ENCODE results near the gene SDR39U1.

Gene SDR39U1

DNA sequence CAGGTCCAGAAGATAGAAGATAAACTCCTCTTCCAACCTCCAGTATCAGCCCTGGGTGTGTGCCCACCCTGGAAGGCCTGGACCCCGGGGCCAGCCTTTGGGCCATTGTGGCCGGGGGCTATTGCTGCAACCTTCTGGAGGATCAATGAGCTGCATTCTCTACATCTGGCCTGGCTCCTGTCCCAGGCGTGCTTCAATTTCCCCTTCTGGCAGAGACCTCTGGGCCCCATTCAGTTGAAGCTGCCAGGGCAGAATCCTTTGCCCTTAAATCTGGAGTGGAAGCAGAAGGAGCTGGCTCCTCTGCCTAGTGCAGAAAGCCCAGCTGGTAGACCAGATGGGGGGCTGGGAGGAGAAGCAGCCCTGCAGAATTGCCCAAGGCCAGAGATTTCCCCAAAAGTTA, 33.8 kb downstream of the SDR39U1 start:
- DNase-seq, result no peak

DNA sequence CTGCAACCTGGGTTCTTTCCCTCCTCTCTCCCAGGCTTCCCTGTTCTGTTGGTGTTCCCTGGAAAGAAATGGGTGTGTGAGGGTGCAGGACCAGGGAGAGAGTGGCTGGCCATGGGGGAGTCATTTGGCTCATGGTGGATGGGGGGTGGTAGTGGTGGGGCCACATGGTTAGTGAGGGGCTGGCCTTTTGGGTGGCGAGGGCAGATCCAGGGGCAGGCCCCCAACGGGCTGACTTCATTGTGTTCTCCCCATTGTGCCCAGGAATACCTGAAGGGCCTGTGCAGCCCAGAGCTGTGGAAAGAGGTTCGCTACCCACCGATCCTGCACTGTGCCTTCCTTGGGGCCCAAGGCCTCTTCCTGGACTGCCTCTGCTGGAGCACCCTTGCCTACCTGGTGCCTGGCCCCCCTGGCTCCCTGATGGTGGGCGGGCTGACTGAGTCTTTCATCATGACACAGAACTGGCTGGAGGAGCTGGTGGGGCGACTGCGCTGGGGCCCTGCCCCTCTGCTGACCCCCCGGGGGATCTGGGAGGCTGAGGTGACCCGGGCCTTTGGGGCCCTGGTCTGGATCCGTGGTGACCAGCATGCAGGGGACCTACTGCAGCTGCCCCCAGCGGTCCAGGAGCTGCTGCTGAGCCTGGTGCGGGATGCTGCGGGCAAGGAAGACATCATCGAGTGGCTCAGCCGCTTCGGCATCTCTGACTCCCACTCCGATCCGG, 34.8 kb downstream of the SDR39U1 start:
- DNase-seq, result no peak

DNA sequence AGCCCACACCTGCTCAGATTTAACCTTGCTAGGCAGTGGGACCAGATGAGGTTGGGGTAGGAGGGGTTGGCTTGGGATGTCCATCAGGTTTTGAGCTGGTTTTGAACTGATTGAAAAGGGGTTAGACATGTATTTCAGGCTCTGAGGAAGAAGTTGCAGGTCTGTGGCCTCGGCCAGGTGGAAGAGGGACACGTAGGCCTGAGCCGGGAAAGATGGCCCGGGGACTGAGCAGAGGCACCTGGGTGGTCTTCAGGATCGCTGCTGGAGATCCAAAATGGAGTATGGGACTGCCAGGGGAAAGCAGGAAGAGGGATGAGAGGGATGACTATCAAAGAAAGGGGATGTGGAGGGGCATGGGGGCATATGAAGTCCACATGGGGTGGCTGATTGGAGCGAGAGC, 36.2 kb downstream of the SDR39U1 start:
- no peak for DNase-seq

DNA sequence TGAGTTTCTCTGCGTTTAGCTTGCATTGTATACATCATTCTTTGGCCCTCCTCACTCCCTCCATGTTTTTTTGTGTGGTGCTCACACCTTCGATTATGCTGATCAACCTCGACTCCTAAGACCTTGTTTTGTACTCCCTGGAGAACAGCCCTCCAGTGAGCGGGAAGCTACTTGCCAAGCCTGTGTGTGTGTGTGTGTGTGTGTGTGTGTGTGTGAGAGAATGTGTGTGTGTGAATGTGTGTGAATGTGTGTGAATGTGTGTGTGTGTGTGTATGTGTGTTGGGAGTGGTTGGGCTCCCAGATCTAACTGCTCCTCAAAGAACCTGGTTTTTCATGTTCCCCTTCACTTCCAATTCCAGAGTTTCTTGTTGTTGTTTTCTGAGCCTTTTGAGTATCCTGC, 37.8 kb downstream of the SDR39U1 start:
- DNase-seq, result no peak

DNA sequence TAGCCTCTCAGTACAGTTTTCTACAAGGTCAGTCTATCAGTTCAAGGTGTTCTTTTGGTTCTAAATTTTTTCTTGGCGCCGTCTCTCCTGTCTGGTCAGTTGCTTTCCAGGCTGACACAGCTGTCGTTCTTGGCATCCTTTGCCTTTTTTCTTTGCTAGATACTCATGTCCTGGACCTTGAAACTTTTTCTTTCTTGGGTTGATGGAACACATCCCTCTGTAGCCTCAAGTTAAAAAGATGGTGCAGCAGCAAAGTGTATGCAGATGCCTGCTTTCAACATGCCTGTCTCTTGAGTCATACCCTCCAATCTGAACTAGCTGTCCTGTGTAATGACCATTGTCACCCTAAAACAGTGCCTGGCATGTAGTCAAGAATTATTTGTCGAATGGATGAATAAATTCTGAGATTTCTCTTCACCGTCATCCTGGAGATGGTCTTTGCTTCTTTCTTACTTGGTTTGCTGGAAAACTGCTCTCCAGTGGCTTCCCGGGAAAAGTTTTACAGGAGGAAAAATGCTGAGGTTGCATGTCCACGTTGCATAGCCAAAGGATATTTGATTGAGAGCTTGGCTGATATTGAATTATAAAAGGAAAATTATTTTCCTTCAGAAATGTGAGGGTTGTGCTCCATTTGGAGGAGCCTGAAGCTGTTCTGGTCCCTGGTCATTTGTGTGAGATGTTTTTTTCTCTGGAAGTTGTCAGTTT, 39.1 kb downstream of the SDR39U1 start:
- DNase-seq, result no peak

DNA sequence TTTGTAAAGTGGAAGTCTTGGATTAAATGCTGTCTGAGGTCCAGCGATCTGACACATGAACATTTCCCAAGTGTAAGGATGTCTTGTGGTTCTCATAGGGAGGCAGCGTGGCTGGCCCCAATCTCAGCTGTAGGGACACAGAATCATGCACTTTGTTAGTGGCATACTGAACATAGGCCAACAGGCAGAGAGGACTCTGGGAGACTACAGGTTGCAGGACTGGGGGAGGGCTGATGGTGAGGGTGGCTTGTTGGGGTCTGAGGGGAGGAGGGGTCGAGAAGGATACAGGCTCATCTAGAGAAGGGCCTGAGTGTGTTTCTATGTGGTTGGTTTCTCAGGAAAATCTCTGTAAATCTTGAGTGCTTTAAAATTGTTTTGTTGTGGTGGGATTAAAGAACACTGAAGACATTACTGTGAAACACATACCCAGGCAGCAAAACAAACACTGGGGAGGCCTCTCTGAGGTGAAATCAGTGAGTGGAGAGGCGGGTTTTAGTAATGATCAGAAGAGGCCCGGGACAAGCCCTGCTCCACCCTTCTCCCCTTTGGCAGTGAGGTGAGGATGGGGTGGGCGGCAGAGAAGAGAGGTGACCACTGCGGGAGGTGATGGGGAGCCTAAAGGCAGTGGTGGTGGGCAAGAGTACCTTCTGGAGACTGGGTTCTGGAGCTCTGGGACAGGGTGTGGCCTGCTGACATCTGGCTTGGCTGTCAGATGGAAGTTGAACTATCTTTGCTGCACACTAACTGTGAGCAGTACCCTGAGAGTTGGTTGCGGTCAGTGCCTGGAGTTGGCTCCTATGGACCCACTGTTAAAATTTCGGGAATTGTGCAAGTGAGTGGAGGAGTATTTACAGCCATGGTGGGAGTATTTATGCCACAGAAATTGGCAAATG, 40.5 kb downstream of the SDR39U1 start:
- DNase-seq, result no peak

DNA sequence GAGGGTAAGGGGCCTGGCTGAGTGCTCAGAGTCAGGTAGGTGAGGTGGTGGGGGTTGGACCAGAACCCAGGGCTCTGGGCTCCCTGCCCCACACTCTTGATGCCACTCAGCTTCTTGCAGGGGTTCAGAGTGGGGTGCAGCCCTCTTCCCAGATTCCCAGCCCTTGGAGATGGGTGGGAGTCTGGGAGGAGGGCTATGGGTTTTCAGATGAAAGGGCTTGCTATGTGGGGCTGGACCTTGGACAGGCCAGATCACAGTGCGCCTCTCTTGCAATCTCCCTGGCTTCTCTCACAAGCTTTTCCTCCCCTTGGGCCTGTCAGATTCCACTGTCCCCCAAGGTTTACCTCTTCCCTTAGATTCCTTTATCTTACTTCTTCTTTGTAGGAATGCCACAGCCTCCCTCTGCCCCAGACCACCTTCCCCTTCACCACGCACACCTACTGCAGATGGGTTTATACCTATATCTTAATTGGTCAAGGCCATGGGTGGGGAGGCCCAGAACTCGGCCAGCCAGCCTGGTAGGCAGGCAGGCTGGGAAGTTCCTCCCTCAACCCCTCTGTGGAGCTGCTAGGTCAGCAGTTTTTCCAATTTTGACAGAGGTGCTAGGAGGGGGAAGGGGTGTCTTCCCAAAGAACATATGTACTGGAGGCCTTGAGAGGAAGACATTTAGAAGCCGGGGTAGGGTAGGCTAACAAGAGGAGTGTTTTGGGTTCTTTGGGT, 42.4 kb downstream of the SDR39U1 start:
- no peak for DNase-seq

DNA sequence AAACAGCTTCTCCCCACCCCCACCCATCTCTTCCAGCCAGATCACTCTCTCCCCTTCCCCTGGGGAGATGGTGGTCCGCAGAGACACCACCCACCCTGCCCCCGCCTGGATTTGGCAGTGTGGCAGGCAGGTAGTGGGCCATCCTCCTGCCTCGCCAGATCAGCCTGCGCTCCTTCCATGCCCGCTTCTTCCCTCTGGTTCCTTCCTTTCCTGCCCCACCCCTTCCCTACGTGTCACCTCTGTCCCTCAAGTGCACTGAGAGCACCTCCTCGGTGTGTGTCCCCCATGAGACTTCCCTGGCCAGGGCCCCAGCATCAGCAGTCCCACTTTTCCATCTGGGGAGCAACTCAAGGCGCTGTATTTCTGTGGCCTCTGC, 43.1 kb downstream of the SDR39U1 start:
- DNase-seq, result no peak

DNA sequence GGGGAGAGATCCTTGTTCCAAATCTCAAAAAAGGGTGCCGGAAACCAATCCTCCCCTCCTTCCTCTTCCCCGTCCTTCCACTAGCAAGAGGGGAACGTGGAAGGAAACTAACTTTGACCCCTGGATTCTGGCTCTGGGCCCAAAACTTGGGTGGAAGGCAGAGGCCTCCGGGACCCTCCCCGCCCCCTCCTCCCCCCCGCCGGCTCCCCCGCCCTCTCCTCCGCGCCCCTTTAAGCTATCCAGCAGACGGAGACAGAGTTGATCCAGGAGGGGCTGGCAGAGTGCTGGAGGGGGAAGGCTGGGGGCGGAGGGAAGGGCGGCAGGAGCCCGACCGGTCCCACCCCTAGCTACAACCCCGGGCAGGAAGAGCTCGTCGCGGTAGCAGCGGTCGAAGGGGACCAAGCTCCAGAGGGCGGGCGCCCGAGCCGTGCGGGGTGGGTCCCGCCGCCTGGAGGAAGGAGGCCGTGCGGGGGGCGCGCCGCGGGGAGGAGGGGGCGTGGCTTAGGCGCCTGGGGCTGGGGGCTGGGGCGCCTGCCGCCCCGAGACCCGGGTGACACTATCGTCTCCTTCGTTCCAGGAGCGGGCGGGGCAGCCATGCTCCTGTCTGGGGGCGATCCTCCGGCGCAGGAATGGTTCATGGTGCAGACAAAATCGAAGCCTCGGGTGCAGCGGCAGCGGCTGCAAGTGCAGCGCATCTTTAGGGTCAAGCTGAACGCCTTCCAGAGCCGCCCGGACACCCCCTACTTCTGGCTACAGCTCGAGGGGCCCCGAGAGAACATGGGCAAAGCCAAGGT, 43.7 kb downstream of the SDR39U1 start, which contains the start of gene NYNRIN:
Gene NYNRIN (plus strand): TSS at position 351 of the 794 bp plus-strand sequence. CDS start 244 bp downstream, at position 595.
- DNase-seq, result no peak

DNA sequence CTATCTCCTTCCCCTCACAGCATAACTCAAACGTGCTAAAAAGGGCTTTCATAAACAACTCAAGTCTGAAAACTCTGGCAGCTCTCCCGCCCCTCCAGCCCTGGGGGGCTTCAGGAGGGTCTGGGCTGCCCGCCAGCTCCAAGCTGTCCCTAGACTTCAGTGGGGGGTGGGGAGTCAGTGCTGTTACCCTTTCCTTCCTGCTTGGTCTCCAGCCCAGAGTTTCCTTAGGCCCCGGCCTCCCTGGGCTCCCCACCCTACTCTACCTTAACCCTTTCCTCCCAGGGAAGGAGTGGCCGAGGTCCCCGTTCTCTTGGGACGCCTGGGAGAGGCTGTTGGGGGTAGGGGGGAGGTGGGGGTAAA, 44.3 kb downstream of the SDR39U1 start:
- DNase-seq, result no peak

DNA sequence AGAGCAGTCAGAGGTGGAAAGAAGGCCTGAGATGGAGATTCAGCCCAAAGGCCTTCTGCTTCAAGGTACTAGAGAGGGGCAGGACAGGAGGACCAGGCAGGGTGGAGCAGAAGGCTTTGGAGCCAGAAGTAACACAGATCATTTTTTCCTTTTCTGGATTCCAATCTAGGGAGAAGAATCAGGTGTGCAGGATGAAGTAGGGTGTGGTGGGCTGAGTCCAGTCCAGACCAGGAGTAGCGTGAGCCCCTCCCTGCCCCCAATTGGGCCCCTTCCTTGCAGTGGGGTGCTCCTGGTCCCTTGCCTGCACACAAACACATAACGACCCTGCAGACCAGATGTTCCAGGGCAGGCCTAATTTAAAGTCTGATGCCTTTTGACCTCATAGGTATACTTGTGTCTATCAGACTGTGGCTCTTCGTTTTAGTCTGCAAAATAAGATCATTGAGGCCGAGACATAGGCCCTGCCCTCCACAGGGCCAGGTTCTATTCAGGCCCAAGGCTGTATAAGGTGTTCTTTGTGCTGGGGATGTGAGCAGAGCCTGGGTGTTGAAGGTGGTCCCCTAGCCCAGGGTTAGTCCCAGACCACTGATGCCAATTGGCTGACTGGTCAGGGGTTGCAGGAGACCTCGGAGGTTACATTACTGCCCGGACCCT, 44.8 kb downstream of the SDR39U1 start:
- no peak for DNase-seq

DNA sequence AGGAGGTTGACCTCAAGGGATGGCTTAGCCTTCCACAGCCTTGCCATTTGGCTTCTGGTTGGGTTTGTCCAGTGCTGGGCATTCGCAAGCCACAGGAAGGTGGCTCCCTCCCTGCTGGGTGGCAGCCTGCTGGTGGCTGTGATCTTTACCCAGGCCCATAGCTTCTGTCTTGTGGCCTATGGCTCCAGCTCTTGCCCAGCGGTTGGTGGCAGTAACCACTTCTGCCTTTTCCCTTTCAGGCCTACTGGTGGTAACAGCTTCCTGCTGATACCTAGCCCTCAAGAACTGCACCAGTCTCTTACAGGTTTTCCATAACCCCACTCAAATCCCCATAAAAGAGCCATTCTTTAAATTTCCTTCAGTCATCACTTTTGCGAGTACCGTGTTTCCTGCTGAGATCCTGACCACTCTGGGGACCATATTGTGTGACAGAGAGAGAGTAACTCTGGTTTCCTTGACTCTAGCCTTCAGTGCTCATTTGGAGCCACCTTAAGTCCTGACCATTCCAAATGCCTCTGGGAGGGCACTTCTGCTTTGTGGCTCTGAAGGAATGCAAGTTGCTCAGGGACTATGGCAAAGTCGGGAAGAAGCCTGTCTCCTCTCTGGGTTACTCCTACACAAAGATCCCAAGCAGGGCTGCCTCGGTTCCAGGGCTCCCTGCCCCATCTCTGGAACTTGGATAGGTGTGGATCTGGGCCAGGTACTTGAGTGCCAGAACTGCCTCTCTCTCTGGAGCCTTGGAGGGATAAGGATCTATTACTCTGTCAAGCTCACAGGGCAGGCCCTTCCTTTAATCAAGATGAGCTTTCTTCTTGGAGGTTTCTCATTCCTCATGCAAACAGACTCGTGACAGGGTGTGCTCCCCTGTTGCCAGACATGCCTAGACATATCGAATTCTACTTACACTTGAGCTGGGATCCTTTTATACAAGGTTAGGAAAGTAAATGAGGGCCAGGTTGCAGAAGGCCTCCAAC, 46.7 kb downstream of the SDR39U1 start:
- DNase-seq, result no peak

DNA sequence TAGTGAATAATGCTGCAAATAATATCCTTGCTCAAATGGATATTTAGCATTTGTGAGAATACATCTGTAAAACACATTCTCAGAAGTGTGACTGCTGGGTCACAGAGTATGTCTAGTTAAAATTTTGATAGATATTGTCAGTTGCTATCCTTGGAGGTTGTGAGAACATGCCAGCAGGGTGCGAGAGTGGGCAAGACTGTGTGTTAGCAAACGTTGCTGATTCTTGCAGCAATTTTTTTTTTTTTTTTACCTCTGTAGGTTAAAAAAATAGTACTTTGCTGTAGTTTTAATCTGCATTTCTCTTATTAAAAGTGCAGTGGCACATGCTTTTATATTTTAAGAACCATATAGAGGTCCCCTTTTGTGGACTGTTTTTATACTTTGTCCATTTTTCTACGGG, 48.3 kb downstream of the SDR39U1 start:
- DNase-seq, result no peak

DNA sequence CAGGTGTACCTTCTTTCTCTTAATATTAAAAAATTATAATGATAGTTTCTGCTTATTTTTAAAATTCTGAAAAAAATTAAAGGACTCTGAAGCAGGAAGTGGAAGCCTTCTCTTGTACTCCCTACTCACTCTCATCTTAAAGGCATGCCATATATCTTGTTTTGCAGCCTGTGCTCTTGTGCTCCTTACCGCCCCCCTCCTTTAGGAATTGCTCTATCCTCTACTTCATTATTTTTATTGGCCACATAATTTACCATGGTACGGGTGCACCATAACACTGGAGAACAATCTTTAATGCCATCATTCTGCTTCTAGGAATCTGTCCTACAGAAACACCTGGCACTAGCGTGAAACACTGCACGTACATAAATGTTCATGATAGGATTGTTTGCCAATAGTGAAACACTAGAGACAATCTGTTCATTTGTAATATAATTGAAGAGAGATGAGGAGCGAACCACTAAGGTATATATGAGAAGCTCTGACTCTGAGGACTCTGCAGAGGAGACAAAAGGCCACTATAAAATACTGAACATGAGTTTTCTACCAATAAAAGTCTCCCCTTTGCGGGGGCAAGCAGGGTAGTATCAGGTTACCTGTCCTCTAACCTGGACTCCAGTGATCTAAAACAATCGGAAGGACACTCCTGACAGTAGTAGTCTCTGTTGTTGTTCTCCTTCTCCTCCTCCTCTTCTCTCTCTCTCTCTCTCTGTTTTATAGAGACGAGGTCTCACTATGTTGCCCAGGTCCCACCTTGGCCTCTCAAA, 50.1 kb downstream of the SDR39U1 start:
- no peak for DNase-seq

DNA sequence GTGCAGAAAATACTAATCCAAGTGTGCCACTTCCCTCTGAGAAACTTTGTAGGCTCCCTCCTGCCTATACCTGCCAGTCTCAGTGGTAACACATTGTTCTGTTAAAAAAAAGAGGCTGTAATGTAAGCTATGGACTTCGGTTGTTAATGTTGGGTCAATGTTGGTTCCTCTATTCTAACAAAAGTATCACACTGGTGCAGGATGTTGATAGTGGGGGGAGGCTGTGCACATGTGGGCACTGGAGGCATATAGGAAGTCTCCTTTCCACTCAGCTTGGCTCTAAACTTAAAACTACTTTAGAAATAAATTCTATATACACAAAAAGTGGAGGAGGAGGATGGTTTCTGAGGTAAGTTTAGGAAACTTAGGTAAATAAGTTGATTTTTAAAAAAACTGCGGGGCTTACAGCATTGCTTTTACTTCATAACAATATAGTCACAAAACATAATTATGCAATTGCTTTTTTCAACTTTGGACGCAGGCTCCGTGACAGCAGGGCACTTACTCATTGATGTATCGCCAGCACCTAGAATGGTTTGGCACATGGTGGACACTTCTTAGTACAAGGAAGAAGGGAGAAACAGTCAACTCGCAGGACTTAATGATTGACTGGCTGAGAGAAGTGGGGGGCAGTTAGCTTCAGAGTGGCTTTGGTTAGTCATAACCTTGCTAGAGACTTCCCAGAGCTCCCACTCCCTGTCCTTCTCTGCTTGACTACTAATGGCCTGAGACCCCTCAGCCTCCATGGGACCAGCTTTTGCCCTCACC, 51.7 kb downstream of the SDR39U1 start:
- DNase-seq, result no peak

Measured in NCI-H774 (cell line).